Sigmoid colon (tissue), 4 donors: ENCODE results near the gene RGS8.

Experiments
- CTCF ChIP-seq, 4 experiments: fragments of 450-650 bp in 3 of 4; fragments of 200-600 bp in 1 of 4; IDR thresholded peaks; one replicate each; pipeline ENCODE4 v1.5.1; 2016 to 2019; ENCODE audit warnings: antibody characterized with exemption in 4 of 4, mild to moderate bottlenecking in 3 of 4, moderate library complexity in 2 of 4
- EP300 ChIP-seq, 4 donors: sonication (generic); formaldehyde crosslinking; IDR thresholded peaks; one replicate each; pipeline ENCODE4 v1.6.1; 2017; ENCODE audit warnings: antibody characterized with exemption in 4 of 4
- POLR2AphosphoS5 ChIP-seq, 4 donors: sonication (generic); formaldehyde crosslinking; IDR thresholded peaks; one replicate each; pipeline ENCODE4 v1.6.1; 2017; ENCODE audit warnings: antibody characterized with exemption in 4 of 4

- TF ChIP-seq CTCF (IDR thresholded peaks at IDR 0.05), result no peak
- TF ChIP-seq POLR2AphosphoS5 (IDR thresholded peaks at IDR 0.05), result no peak
- TF ChIP-seq EP300 (IDR thresholded peaks at IDR 0.05), result no peak
Observed at GRCh38 chr1:182682406-182682805, 2.0 kb downstream of the RGS8 start.
